ENCODE results near the gene ADORA1.

GRCh38 chr1:203166192-203166940 is 38.8 kb downstream of the ADORA1 start:
- TF ChIP-seq RAD21 (IDR thresholded peaks at IDR 0.05; ENCODE audit: low read length) (no peak), EZH2phosphoT487 (IDR thresholded peaks at IDR 0.05; ENCODE audit: borderline replicate concordance, low read depth) (no peak), CTCF (IDR thresholded peaks at IDR 0.05) (no peak)

Measured in SK-N-SH (cell line).